ENCODE data around the gene LAPTM4A.
A peak's percentile ranks its signal among the peaks of the same experiment; 100 is the strongest.
"Not testable (repeated sequence)": the region's sequence is repeated elsewhere in the genome, so short reads cannot be mapped to it uniquely, and the experiment has no call there.

LAPTM4A gene

DNA sequence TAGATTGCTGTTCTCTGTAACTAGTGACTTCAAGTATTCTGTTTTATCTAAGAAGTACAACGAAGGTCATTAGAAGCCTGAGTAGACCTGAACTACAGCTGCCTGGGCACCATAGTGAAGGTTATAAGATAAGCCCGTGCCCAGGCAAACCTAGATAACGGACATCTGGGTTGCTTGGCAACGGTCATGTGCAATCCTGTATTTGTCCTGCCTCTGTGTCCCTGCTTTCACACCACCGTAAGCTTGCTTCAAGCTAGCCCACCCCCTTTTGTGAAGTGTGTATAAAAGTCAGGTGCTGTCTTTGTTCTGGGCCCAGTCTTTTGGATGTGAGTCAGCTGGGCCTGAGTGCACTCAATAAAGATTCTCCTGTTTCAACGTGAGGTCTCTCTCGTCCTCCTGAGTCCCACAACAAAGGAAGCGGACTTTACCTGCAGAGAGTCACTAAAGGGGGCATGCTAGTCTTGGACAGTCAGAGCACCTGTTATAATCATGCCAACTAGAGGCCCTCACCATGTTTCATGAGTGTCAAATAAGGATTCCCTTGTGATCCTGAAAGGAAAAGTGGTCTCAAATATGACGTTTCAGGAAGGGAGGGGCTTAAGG is 22.7 kb upstream of the LAPTM4A start:
- not testable (repeated sequence) for H2BK120ac ChIP-seq (ENCODE audit: low read depth, low read length); H3K27me3 ChIP-seq (ENCODE audit: insufficient read depth, low read length, poor library complexity); H2BK15ac ChIP-seq (replicated peaks; ENCODE audit: low read depth); H3K23ac ChIP-seq (ENCODE audit: low read length); H2BK5ac ChIP-seq (ENCODE audit: low read length); H2AK5ac ChIP-seq (ENCODE audit: low read length); H3K4me1 ChIP-seq (ENCODE audit: control insufficient read depth, low read depth, low read length); H3K9ac ChIP-seq (ENCODE audit: low read length); H4K5ac ChIP-seq (ENCODE audit: low read length); H3K79me1 ChIP-seq (ENCODE audit: low read length); H3K56ac ChIP-seq (ENCODE audit: low read length); H3K4me2 ChIP-seq (ENCODE audit: low read length); H3K18ac ChIP-seq (ENCODE audit: low read length); H3K27ac ChIP-seq (ENCODE audit: low read depth, low read length); H4K8ac ChIP-seq (ENCODE audit: low read depth, low read length); H3K4me3 ChIP-seq (ENCODE audit: low read length); H3K79me2 ChIP-seq (ENCODE audit: control insufficient read depth, insufficient read depth, low read length); H3K4ac ChIP-seq (ENCODE audit: low read depth, low read length); H3K36me3 ChIP-seq (ENCODE audit: control insufficient read depth, insufficient read depth, low read length)
- DNase-seq, result peak; percentile 25
- WGBS (ENCODE audit: extremely low coverage, insufficient coverage, low lambda C conversion rate), result no CpG with 5 or more reads among the region's 9 CpGs

DNA sequence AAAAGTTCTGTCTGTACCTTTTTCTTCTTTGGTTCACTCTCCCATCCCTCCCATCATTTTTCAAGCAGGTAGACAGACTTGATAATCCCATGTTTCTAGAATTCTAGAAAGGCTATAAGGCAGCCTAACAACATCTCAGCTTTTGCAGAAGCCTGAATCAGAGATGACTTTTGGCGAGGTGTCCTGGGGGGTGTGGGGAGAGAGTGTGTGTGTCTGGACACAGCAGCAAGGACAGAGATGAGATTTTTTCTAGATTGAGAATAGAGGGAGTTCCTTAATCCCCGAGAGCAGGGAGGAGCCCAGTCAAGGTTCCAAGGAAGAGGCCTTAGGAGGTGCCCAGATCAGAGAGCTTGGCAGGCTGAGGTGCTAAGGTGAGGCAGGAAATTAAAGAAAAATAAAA is 22.0 kb upstream of the LAPTM4A start:
- Histone ChIP-seq H3K79me2 (ENCODE audit: control insufficient read depth, insufficient read depth, low read length) (no peaks in the 10 kb centered on the region), H3K9ac (ENCODE audit: low read length) (no peak overlapping the region), H3K4me1 (ENCODE audit: control insufficient read depth, low read depth, low read length) (peaks cover 8% of the 10 kb centered on the region), H3K4me3 (ENCODE audit: low read length) (no peak overlapping the region), H2BK120ac (ENCODE audit: low read depth, low read length) (no peak overlapping the region), H3K36me3 (ENCODE audit: control insufficient read depth, insufficient read depth, low read length) (no peaks in the 10 kb centered on the region), H3K56ac (ENCODE audit: low read length) (no peak overlapping the region), H3K27me3 (ENCODE audit: insufficient read depth, low read length, poor library complexity) (no peaks in the 10 kb centered on the region), H3K79me1 (ENCODE audit: low read length) (no peaks in the 10 kb centered on the region), H4K5ac (ENCODE audit: low read length) (no peak overlapping the region), H3K18ac (ENCODE audit: low read length) (no peak overlapping the region), H2BK15ac (replicated peaks; ENCODE audit: low read depth) (no peak overlapping the region), H3K4ac (ENCODE audit: low read depth, low read length) (no peak overlapping the region), H3K27ac (ENCODE audit: low read depth, low read length) (no peak overlapping the region), H3K23ac (ENCODE audit: low read length) (no peak overlapping the region), H3K4me2 (ENCODE audit: low read length) (no peak overlapping the region), H2BK5ac (ENCODE audit: low read length) (no peak overlapping the region), H2AK5ac (ENCODE audit: low read length) (no peak overlapping the region), H4K8ac (ENCODE audit: low read depth, low read length) (no peak overlapping the region)
- no CpG with 5 or more reads among the region's 2 CpGs for WGBS (ENCODE audit: extremely low coverage, insufficient coverage, low lambda C conversion rate)
- DNase-seq, result no peak

DNA sequence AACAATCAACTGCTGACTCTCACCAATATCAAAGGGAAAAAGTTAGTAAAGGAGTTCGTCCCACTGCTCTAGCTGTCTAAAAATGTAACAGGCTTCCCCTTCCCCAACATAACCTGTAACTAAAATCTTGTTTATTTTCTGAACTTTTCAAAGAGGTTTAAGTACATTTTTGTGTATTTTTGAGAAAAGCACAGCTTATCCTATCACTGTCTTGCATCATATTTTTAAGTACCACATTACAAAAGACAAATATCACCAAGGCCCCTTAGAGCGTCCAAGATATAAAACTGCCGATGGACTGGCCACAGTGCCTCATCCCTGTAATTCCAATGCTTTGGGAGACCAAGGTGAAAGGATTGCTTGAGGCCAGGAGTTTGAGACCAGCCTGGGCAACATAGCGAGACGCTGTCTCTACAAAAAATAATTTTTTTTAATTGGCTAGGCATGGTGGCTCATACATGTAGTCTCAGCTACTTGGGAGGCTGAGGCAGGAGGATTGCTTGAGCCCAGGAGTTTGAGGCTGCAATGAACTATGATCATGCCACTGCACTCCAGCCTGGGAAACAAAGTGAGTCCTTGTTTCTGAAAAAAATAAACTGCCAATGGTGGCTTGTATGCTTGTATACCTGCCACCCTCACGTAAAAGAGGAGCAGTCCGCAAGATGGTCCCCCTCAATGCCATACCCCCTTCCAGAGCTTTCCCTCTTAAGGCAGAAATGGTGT is 21.2 kb upstream of the LAPTM4A start:
- no peak overlapping the region for H2BK15ac ChIP-seq (replicated peaks; ENCODE audit: low read depth)
- WGBS (ENCODE audit: extremely low coverage, insufficient coverage, low lambda C conversion rate), result no CpG with 5 or more reads among the region's 7 CpGs
- H2BK120ac ChIP-seq (ENCODE audit: low read depth, low read length), result no peak overlapping the region
- H3K4me1 ChIP-seq (ENCODE audit: control insufficient read depth, low read depth, low read length), result peaks cover 8% of the 10 kb centered on the region
- H3K79me2 ChIP-seq (ENCODE audit: control insufficient read depth, insufficient read depth, low read length), result no peaks in the 10 kb centered on the region
- H3K23ac ChIP-seq (ENCODE audit: low read length), result no peak overlapping the region
- DNase-seq, result no peak
- H3K4me2 ChIP-seq (ENCODE audit: low read length), result no peak overlapping the region
- no peak overlapping the region for H4K5ac ChIP-seq (ENCODE audit: low read length)
- no peaks in the 10 kb centered on the region for H3K79me1 ChIP-seq (ENCODE audit: low read length)
- H3K9ac ChIP-seq (ENCODE audit: low read length), result no peak overlapping the region
- H3K18ac ChIP-seq (ENCODE audit: low read length), result no peak overlapping the region
- H4K8ac ChIP-seq (ENCODE audit: low read depth, low read length), result no peak overlapping the region
- H3K4ac ChIP-seq (ENCODE audit: low read depth, low read length), result no peak overlapping the region
- no peak overlapping the region for H3K27ac ChIP-seq (ENCODE audit: low read depth, low read length)
- no peaks in the 10 kb centered on the region for H3K27me3 ChIP-seq (ENCODE audit: insufficient read depth, low read length, poor library complexity)
- no peak overlapping the region for H2BK5ac ChIP-seq (ENCODE audit: low read length)
- no peaks in the 10 kb centered on the region for H3K36me3 ChIP-seq (ENCODE audit: control insufficient read depth, insufficient read depth, low read length)
- no peak overlapping the region for H3K4me3 ChIP-seq (ENCODE audit: low read length)
- no peak overlapping the region for H2AK5ac ChIP-seq (ENCODE audit: low read length)
- H3K56ac ChIP-seq (ENCODE audit: low read length), result no peak overlapping the region

DNA sequence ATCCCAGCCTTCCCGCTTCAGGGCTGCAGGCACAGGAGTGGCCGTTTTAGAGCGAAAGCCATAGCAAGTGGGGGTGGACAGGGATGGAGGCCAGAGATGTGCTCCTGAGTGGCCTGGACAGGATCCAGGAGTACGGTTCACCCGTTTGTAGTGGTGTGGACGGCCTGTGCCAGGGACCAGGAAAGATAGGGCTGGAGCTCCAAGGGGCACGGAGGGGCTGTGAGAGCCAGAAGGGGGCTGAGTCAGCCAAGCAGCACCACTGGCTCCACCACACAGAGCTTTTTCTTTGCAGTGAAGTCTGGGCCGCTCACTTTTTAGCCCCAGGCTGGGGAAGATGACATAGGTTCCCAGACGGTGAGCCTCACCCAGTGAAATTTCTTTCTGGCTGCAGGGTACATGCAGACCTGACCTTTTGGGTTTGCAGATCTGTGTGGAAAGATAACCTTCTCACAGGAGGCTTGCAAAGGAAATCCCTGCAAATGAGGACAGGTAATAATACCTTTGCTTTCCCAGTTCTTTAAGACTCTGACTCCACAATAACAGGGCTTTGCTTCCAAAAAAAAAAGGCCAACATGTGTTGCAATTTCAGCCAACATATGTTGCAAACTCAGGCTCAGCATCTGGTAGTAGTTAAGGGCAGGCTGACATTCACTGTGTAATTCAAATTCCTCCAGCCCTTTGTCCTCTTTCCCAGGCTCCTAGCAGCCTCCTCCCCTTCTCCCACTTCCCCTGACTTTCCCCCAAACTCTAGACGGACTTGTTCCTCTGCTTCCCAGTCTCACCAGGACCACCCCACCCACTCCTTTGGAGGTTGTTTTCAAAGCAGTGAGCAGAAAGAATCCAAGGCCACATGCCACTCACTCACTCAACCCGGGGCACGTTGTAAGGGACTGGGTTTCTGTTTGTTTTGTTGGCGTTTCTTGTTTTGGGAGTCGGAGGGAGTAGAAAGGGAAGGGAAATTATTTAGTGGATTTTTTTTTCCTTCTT is 20.3 kb upstream of the LAPTM4A start:
- Histone ChIP-seq H3K18ac (ENCODE audit: low read length) (no peak overlapping the region), H3K36me3 (ENCODE audit: control insufficient read depth, insufficient read depth, low read length) (no peaks in the 10 kb centered on the region), H2AK5ac (ENCODE audit: low read length) (no peak overlapping the region), H3K4me3 (ENCODE audit: low read length) (no peak overlapping the region), H3K56ac (ENCODE audit: low read length) (peak overlapping the region; percentile 77), H3K4me1 (ENCODE audit: control insufficient read depth, low read depth, low read length) (peaks cover 8% of the 10 kb centered on the region), H2BK5ac (ENCODE audit: low read length) (peak overlapping the region; percentile 10), H3K27me3 (ENCODE audit: insufficient read depth, low read length, poor library complexity) (no peaks in the 10 kb centered on the region), H3K4ac (ENCODE audit: low read depth, low read length) (no peak overlapping the region), H3K4me2 (ENCODE audit: low read length) (no peak overlapping the region), H3K79me2 (ENCODE audit: control insufficient read depth, insufficient read depth, low read length) (no peaks in the 10 kb centered on the region), H4K5ac (ENCODE audit: low read length) (no peak overlapping the region), H3K27ac (ENCODE audit: low read depth, low read length) (no peak overlapping the region), H3K79me1 (ENCODE audit: low read length) (no peaks in the 10 kb centered on the region), H3K9ac (ENCODE audit: low read length) (peak overlapping the region; percentile 17), H4K8ac (ENCODE audit: low read depth, low read length) (no peak overlapping the region), H3K23ac (ENCODE audit: low read length) (no peak overlapping the region), H2BK15ac (replicated peaks; ENCODE audit: low read depth) (no peak overlapping the region), H2BK120ac (ENCODE audit: low read depth, low read length) (no peak overlapping the region)
- WGBS (ENCODE audit: extremely low coverage, insufficient coverage, low lambda C conversion rate), result no CpG with 5 or more reads among the region's 14 CpGs
- peak; percentile 90 for DNase-seq

DNA sequence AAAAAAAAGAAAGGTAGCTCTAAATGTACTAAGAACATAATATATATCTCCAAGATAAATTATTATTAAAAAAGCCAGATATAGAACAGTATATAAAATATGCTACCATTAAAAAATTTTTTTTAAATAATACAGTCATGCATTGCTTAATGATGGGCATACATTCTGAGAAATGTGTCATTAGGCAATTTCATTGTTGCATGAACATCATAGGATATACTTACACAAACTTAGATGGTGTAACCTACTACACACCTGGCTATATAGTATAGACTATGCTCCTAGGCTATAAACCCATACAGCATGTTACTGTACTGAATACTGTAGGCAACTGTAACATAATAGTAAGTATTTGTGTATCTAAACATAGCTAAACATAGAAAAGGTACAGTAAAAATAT is 18.3 kb upstream of the LAPTM4A start:
- H3K4me3 ChIP-seq (ENCODE audit: low read length), result no peak overlapping the region
- H3K4me1 ChIP-seq (ENCODE audit: control insufficient read depth, low read depth, low read length), result peaks cover 8% of the 10 kb centered on the region
- H3K56ac ChIP-seq (ENCODE audit: low read length), result no peak overlapping the region
- no peak overlapping the region for H4K5ac ChIP-seq (ENCODE audit: low read length)
- H3K4me2 ChIP-seq (ENCODE audit: low read length), result no peak overlapping the region
- no peaks in the 10 kb centered on the region for H3K36me3 ChIP-seq (ENCODE audit: control insufficient read depth, insufficient read depth, low read length)
- no peak overlapping the region for H3K18ac ChIP-seq (ENCODE audit: low read length)
- H2AK5ac ChIP-seq (ENCODE audit: low read length), result no peak overlapping the region
- H3K79me2 ChIP-seq (ENCODE audit: control insufficient read depth, insufficient read depth, low read length), result no peaks in the 10 kb centered on the region
- H2BK15ac ChIP-seq (replicated peaks; ENCODE audit: low read depth), result no peak overlapping the region
- no peak overlapping the region for H3K23ac ChIP-seq (ENCODE audit: low read length)
- no peaks in the 10 kb centered on the region for H3K27me3 ChIP-seq (ENCODE audit: insufficient read depth, low read length, poor library complexity)
- H4K8ac ChIP-seq (ENCODE audit: low read depth, low read length), result no peak overlapping the region
- no peak overlapping the region for H3K4ac ChIP-seq (ENCODE audit: low read depth, low read length)
- no peak for DNase-seq
- H3K79me1 ChIP-seq (ENCODE audit: low read length), result no peaks in the 10 kb centered on the region
- H3K27ac ChIP-seq (ENCODE audit: low read depth, low read length), result no peak overlapping the region
- no peak overlapping the region for H2BK5ac ChIP-seq (ENCODE audit: low read length)
- H2BK120ac ChIP-seq (ENCODE audit: low read depth, low read length), result no peak overlapping the region
- H3K9ac ChIP-seq (ENCODE audit: low read length), result no peak overlapping the region

All from mesendoderm (in vitro differentiated cells).